ENCODE results near the gene PELI3.
A peak's percentile ranks its signal among the peaks of the same experiment; 100 is the strongest.
"Not testable (repeated sequence)": the region's sequence is repeated elsewhere in the genome, so short reads cannot be mapped to it uniquely, and the experiment has no call there.

Gene PELI3

GRCh38 chr11:66420671-66421476 is 45.8 kb upstream of the PELI3 start, which contains the start of gene NPAS4:
Gene NPAS4, plus strand, starts transcription at chr11:66421035. Its CDS starts 145 bp downstream, at chr11:66421180.
- H3K4me3 ChIP-seq (ENCODE audit: low read depth, low read length) = no peak within 1 kb of the TSS
- TF ChIP-seq MYC (IDR thresholded peaks at IDR 0.05; ENCODE audit: low read depth, low read length) (no peak), MAX (IDR thresholded peaks at IDR 0.05; ENCODE audit: low read depth, low read length) (no peak), POLR2A (IDR thresholded peaks at IDR 0.05; ENCODE audit: extremely low read depth, insufficient read length) (no peak), CTCF (IDR thresholded peaks at IDR 0.05; ENCODE audit: low read depth, low read length) (no peak)
- DNase-seq (ENCODE audit: low read depth) = no peak

GRCh38 chr11:66421492-66422205 is 45.1 kb upstream of the PELI3 start:
- peak; percentile 87 for DNase-seq (ENCODE audit: low read depth)
- TF ChIP-seq CTCF (IDR thresholded peaks at IDR 0.05; ENCODE audit: low read depth, low read length) (no peak), MYC (IDR thresholded peaks at IDR 0.05; ENCODE audit: low read depth, low read length) (peak; percentile 77), MAX (IDR thresholded peaks at IDR 0.05; ENCODE audit: low read depth, low read length) (peak; percentile 98), POLR2A (IDR thresholded peaks at IDR 0.05; ENCODE audit: extremely low read depth, insufficient read length) (no peak)
- no peak overlapping the region for H3K4me3 ChIP-seq (ENCODE audit: low read depth, low read length)

GRCh38 chr11:66426314-66426713 is 40.4 kb upstream of the PELI3 start:
- TF ChIP-seq POLR2A (IDR thresholded peaks at IDR 0.05; ENCODE audit: extremely low read depth, insufficient read length) (no peak), CTCF (IDR thresholded peaks at IDR 0.05; ENCODE audit: low read depth, low read length) (no peak), MAX (IDR thresholded peaks at IDR 0.05; ENCODE audit: low read depth, low read length) (no peak), MYC (IDR thresholded peaks at IDR 0.05; ENCODE audit: low read depth, low read length) (no peak)
- no peak overlapping the region for H3K4me3 ChIP-seq (ENCODE audit: low read depth, low read length)
- DNase-seq (ENCODE audit: low read depth) = no peak

- TF ChIP-seq MAX (IDR thresholded peaks at IDR 0.05; ENCODE audit: low read depth, low read length) (no peak), MYC (IDR thresholded peaks at IDR 0.05; ENCODE audit: low read depth, low read length) (no peak), POLR2A (IDR thresholded peaks at IDR 0.05; ENCODE audit: extremely low read depth, insufficient read length) (no peak), CTCF (IDR thresholded peaks at IDR 0.05; ENCODE audit: low read depth, low read length) (no peak)
- H3K4me3 ChIP-seq (ENCODE audit: low read depth, low read length) = no peak overlapping the region
- DNase-seq (ENCODE audit: low read depth) = no peak
These were observed 37.8 kb upstream of the PELI3 start for GRCh38 chr11:66428933-66429332.

- no peak overlapping the region for H3K4me3 ChIP-seq (ENCODE audit: low read depth, low read length)
- TF ChIP-seq MYC (IDR thresholded peaks at IDR 0.05; ENCODE audit: low read depth, low read length) (peak; percentile 94), POLR2A (IDR thresholded peaks at IDR 0.05; ENCODE audit: extremely low read depth, insufficient read length) (no peak), MAX (IDR thresholded peaks at IDR 0.05; ENCODE audit: low read depth, low read length) (peak; percentile 87), CTCF (IDR thresholded peaks at IDR 0.05; ENCODE audit: low read depth, low read length) (peak; percentile 87)
- DNase-seq (ENCODE audit: low read depth) = peak; percentile 81
These were observed 36.6 kb upstream of the PELI3 start for GRCh38 chr11:66429983-66430602.

- not testable (repeated sequence) for H3K4me3 ChIP-seq (ENCODE audit: low read depth, low read length); DNase-seq (ENCODE audit: low read depth)
These were observed 35.4 kb upstream of the PELI3 start for GRCh38 chr11:66431287-66431686.

- not testable (repeated sequence) for DNase-seq (ENCODE audit: low read depth)
These were observed 34.8 kb upstream of the PELI3 start for GRCh38 chr11:66431871-66432329.

More at GRCh38 chr11:66431871-66432329, 34.8 kb upstream of the PELI3 start:
- H3K4me3 ChIP-seq (ENCODE audit: low read depth, low read length) = not testable (repeated sequence)

Measured in NB4 (cell line).